ENCODE results near the gene ELOVL6. TPM values are rescaled to one million over a fixed set of nuclear protein-coding genes. Genes with fewer than 3 reads are reported as not detected.

The ELOVL6 gene
- total RNA-seq, 1 experiment from 2014 or later = 38.7 TPM

GRCh38 chr4:110042545-110043517 lies 155.6 kb downstream of the ELOVL6 start:
- Histone ChIP-seq H3K27ac (ENCODE audit: low read depth, low read length) (no peak overlapping the region), H4K20me1 (ENCODE audit: insufficient read depth) (no peaks in the 10 kb centered on the region), H3K4me1 (ENCODE audit: control insufficient read depth in 1 of 2, insufficient read depth in 2 of 2, low read length in 2 of 2) (no peaks in the 10 kb centered on the region), H3K36me3 (ENCODE audit: control insufficient read depth in 1 of 2, insufficient read depth in 2 of 2, low read length in 2 of 2) (no peaks in the 10 kb centered on the region), H3K9me2 (ENCODE audit: insufficient read depth) (no peaks in the 10 kb centered on the region), H3K9ac (ENCODE audit: low read length) (no peak overlapping the region), H2AFZ (ENCODE audit: low read depth, low read length, poor library complexity, severe bottlenecking) (no peak overlapping the region), H3K9me3 (ENCODE audit: control insufficient read depth in 1 of 2, insufficient read depth in 1 of 2, low read depth in 1 of 2, low read length in 2 of 2) (no peaks in the 10 kb centered on the region), H3K4me3 (replicated peaks in 1 of 2; ENCODE audit: low read depth in 1 of 2, low read length in 2 of 2) (no peak overlapping the region), H3K27me3 (ENCODE audit: insufficient read depth, low read length) (no peaks in the 10 kb centered on the region), H3K79me2 (ENCODE audit: insufficient read depth, low read length) (no peaks in the 10 kb centered on the region), H3K4me2 (ENCODE audit: low read length) (no peak overlapping the region)
- ChIA-PET CTCF (interaction anchor here (0.6 kb wide), 1 partner anchor 38 kb away, joined by 3 read pairs; no protein-coding TSS in a partner anchor), POLR2A (no interaction called here), RAD21 (ENCODE audit: low non-redundant PET in 1 of 2, low total read pairs in 2 of 2, uncharacterized antibody in 2 of 2, unreplicated experiment in 2 of 2) (no interaction called here)
- intact Hi-C loops (cut with micrococcal nuclease) = no loop called here
- TF ChIP-seq ATF3 (IDR thresholded peaks at IDR 0.05) (no peak), CTCF (IDR thresholded peaks at IDR 0.05 in 2 of 3, conservative IDR thresholded peaks at IDR 0.05 in 1 of 3; ENCODE audit: borderline replicate concordance in 1 of 3, insufficient read depth in 1 of 3, low read depth in 2 of 3, low read length in 2 of 3) (no peak), ZNF274 (IDR thresholded peaks at IDR 0.05; ENCODE audit: low read depth, low read length) (no peak), FOSL1 (IDR thresholded peaks at IDR 0.05; ENCODE audit: low read depth) (no peak), SIN3A (IDR thresholded peaks at IDR 0.05; ENCODE audit: low read depth) (no peak), ZFX (IDR thresholded peaks at IDR 0.05) (no peak), EZH2 (IDR thresholded peaks at IDR 0.05) (no peak), POLR2A (IDR thresholded peaks at IDR 0.05; ENCODE audit: borderline replicate concordance, extremely low read depth, insufficient read depth, insufficient read length) (no peak), TCF7L2 (IDR thresholded peaks at IDR 0.05; ENCODE audit: borderline replicate concordance, extremely low read depth, insufficient read depth, insufficient read length) (no peak), SP1 (IDR thresholded peaks at IDR 0.05; ENCODE audit: low read depth) (no peak), ZBTB33 (IDR thresholded peaks at IDR 0.05; ENCODE audit: extremely low read depth, insufficient replicate concordance, low read length) (no peak)
- ATAC-seq (no peak), DNase-seq (ENCODE audit: low read depth, low spot score) (no peak)
- no TSS peak for BruUV-seq (replicated peaks)
